Fibroblast of the aortic adventitia (primary cell): ENCODE results near the gene CD207. TPM values are rescaled to one million over a fixed set of nuclear protein-coding genes. Genes with fewer than 3 reads are reported as not detected.

Experiments
- DNase-seq: peaks from one replicate; pipeline ENCODE4 v3.0.0-alpha.2; 2010; ENCODE audit warnings: low read depth
- H3K4me3 ChIP-seq: 2 replicates; pipeline ENCODE4 v1.5.1; 2011; ENCODE audit warnings: low read depth, mild to moderate bottlenecking, control low read depth, low read length, moderate library complexity
- CTCF ChIP-seq: IDR thresholded peaks from 2 replicates; pipeline ENCODE4 v1.5.1; 2011; ENCODE audit warnings: mild to moderate bottlenecking, low read length, control low read depth, inconsistent platforms; ENCODE audit not compliant: insufficient read depth
- total RNA-seq: library from RNA; depleted of rRNA; stranded (reverse); fragments of >200 nt; gene quantifications from 2 replicates; pipeline ENCODE4 v1.2.3, GENCODE V29; 2012; ENCODE audit warnings: low replicate concordance

CD207 gene
- total RNA-seq, 1 donor: not detected

GRCh38 chr2:70830366-70830765 lies 5.2 kb downstream of the CD207 start:
- no peak for TF ChIP-seq CTCF
- peak; percentile 53 for DNase-seq
- no peak overlapping the region for H3K4me3 ChIP-seq

- no peak for DNase-seq
- no peak for TF ChIP-seq CTCF
- no peak overlapping the region for H3K4me3 ChIP-seq
These were observed 5.7 kb downstream of the CD207 start for GRCh38 chr2:70829916-70830315.

- DNase-seq: peak; percentile 62
- TF ChIP-seq CTCF: no peak
- H3K4me3 ChIP-seq: no peak overlapping the region
These were observed 6.4 kb downstream of the CD207 start for GRCh38 chr2:70828914-70829824.

- no peak overlapping the region for H3K4me3 ChIP-seq
- DNase-seq: no peak
- TF ChIP-seq CTCF: no peak
These were observed 7.5 kb downstream of the CD207 start for GRCh38 chr2:70828115-70828514.

- DNase-seq: no peak
- H3K4me3 ChIP-seq: no peak overlapping the region
- TF ChIP-seq CTCF: no peak
These were observed 8.2 kb downstream of the CD207 start for GRCh38 chr2:70827388-70827787.

- no peak for TF ChIP-seq CTCF
- H3K4me3 ChIP-seq: no peak overlapping the region
- DNase-seq: no peak
These were observed 8.8 kb downstream of the CD207 start for GRCh38 chr2:70826696-70827350.
